Activated gamma-delta T cell treated with anti-CD3 and anti-CD28 coated beads, Interleukin-2, amount 50 U/mL, for 16 hours (primary cell): ENCODE data around the gene CENPL.

Source experiments
- DNase-seq: peaks from one replicate; pipeline ENCODE4 v3.0.0-alpha.2; 2020; ENCODE audit warnings: low read depth

The CENPL gene

GRCh38 chr1:173758110-173758509 is 66.6 kb downstream of the CENPL start:
- no peak for DNase-seq

- DNase-seq, result no peak
Observed at GRCh38 chr1:173757666-173758065, 67.0 kb downstream of the CENPL start.

- DNase-seq, result no peak
Observed at GRCh38 chr1:173753830-173754229, 70.9 kb downstream of the CENPL start.
